Motor neuron (in vitro differentiated cells): ENCODE measurements around the gene IQGAP2. TPM values are rescaled to one million over a fixed set of nuclear protein-coding genes. Genes with fewer than 3 reads are reported as not detected.
"Not testable (repeated sequence)": the region's sequence is repeated elsewhere in the genome, so short reads cannot be mapped to it uniquely, and the experiment has no call there.

Experiments
- ATAC-seq, 8 experiments: fragments of 200-7000 bp; cut with Tn5 transposase; replicated peaks in 6 of 8; 2 replicates each; pipeline ENCODE4 v1.8.0; 2021; ENCODE audit warnings: mild to moderate bottlenecking in 8 of 8, moderate library complexity in 8 of 8
- H3K27ac ChIP-seq, 2 donors: fragments of 250-450 bp; sonication (Bioruptor Pico); 2 replicates each; pipeline ENCODE4 v1.9.0; 2021; ENCODE audit warnings: antibody characterized with exemption in 2 of 2, mild to moderate bottlenecking in 2 of 2, moderate library complexity in 1 of 2
- H3K4me1 ChIP-seq, 2 donors: fragments of 250-450 bp; sonication (Bioruptor Pico); replicated peaks in 1 of 2; 2 replicates each; pipeline ENCODE4 v1.6.1; 2021; ENCODE audit warnings: antibody characterized with exemption in 2 of 2, mild to moderate bottlenecking in 2 of 2, moderate library complexity in 1 of 2
- H3K4me3 ChIP-seq, 5 donors: fragments of 250-450 bp; sonication (Bioruptor Pico); 2 replicates each; pipeline ENCODE4 v1.9.0; 2021; ENCODE audit warnings: antibody characterized with exemption in 5 of 5, mild to moderate bottlenecking in 5 of 5, moderate library complexity in 4 of 5
- WGBS, 10 experiments: fragments of 450-650 bp; shearing (Covaris generic); methylation state at CpG; one replicate each; pipeline ENCODE4 v1.0.0; 2022; 5-methylcytosine and 5-hydroxymethylcytosine counted together
- in situ Hi-C, 9 experiments: fragments of 400-800 bp; cut with MboI; loops; one replicate each; pipeline ENCODE4 v1.15.0; 2021; ENCODE audit warnings: low sequenced_read_pairs in 9 of 9, low pct_unique_long_range_greater_than_20kb in 2 of 9; ENCODE audit not compliant: unreplicated experiment in 9 of 9
- total RNA-seq, 8 experiments: library from RNA; unstranded; fragments of 300-600 nt; gene quantifications; 2 replicates each; pipeline versions ENCODE4 v1.2.3 to v1.2.4, GENCODE V29; 2022

Gene IQGAP2
- total RNA-seq, 8 experiments from 2014 or later, result 6.3 to 74.8 (median 14.2) TPM

DNA sequence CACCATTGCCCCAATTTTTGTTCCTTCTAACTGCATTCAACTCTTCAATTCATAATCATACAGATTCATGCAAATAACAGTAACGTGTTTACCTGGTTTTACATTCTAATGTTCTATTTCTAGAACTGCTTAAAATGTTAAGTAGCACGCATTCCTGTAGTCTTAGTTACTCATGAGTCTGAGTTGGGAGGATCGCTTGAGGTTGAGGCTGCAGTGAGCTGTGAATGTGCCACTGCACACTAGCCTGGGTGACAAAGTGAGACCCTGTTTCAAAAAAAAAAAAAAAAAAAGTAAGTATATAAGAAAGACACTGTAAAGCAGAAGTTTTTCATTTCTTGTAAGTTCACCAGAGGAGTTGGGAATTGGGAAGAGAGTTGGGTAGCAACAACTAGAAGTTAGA lies 114.2 kb downstream of the IQGAP2 start:
- 0 to 100% (median 85%) methylated on average over 1 to 3 of the region's 3 CpGs for WGBS, 10 experiments
- in situ Hi-C loops, result no loop called here
- no peak for ATAC-seq
- H3K4me1 ChIP-seq, result peaks cover 8 to 17% of the 10 kb centered on the region in 2 donors
- H3K27ac ChIP-seq, result no peak overlapping the region
- no peak overlapping the region for H3K4me3 ChIP-seq

DNA sequence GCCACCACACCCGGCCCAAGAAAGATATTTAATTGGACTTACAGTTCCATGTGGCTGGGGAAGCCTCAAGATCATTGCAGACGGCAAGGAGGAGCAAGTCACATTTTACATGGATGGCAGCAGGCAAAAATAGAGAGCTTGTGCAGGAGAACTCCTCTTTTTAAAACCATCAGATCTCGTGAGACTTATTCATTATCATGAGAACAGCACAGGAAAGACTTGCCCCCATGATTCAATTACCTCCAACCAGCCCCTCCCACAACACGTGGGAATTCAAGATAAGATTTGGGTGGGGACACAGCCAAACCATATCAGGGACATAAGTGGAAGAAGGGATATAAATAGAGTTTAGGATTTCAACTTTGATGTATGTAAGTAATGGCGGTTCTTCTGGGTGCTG lies 115.2 kb downstream of the IQGAP2 start:
- in situ Hi-C loops, H3K4me3 ChIP-seq, H3K27ac ChIP-seq, ATAC-seq: not testable (repeated sequence)
- peaks cover 8 to 17% of the 10 kb centered on the region in 2 donors for H3K4me1 ChIP-seq
- 57 to 100% (median 83%) methylated on average over 1 to 5 of the region's 5 CpGs; no CpG with 5 or more reads in 2 of the 10 experiments for WGBS, 10 experiments

DNA sequence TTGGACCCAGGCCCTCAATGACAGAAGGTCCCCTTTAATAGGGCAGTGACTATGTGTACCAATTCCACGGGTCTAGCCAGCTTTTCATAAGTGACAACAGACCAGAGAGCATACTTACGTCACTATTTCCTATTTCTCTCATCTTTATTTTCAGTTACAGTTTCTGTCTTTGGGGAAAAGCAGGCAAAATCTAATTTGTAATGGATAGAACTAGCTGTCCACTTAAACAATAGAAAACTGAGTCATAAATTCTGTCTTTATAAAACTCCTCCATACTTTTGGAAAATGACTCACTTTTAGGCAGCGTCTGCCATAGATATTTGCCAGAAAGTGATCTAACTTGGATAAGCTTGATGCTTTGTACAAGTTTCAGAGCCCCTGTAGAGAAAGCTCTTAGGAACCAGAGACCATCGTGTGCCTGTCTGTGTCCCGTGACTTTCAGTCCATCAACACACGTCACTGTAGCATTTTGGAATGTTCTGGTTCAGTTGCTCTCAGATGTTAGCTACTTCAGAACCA lies 118.2 kb downstream of the IQGAP2 start:
- WGBS, 10 experiments, result 0 to 89% (median 70%) methylated on average over 1 to 6 of the region's 6 CpGs
- Histone ChIP-seq H3K4me3 (no peak overlapping the region), H3K27ac (no peak overlapping the region), H3K4me1 (peaks cover 14% of the 10 kb centered on the region in 2 donors)
- in situ Hi-C loops, result no loop called here
- ATAC-seq, result peak in 2 of 8 experiments; percentile 54 to 81

DNA sequence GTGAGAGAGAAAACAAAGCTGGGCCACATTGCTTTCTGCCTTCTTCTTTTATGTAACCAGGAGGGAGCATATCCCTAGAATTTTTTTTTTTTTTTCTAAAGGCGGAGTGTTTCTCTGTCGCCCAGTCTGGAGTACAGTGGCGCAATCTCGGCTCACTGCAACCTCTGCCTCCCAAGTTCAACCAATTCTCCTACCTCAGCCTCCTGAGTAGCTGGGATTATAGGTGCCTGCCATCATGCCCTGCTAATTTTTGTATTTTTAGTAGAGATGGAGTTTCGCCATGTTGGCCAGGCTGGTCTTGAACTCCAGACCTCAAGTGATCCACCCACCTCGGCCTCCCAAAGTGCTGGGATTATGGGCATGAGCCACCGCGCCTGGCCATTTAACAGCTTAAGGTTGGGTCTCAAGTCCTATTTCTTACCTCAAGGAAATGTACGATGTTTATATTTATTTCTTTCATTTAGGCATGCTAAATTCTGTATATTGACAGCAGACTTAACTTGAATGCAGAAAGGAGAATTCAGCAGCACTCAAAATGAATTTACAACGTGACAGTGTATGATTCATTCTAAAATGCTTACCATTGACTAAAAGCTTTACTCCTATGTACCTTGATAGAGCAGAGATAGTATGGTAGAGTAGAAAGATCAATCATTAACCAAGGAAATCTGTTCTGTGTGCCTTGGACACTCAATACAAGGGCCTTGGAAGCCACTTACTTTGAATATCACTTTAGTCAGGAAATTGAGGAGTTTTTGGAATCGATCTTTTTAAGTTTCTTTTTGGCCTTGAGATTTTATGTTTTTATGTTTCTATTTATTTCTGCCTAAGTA lies 119.2 kb downstream of the IQGAP2 start:
- peaks cover 14% of the 10 kb centered on the region in 2 donors for H3K4me1 ChIP-seq
- no peak for ATAC-seq
- WGBS, 10 experiments, result 25 to 92% (median 73%) methylated on average over 1 to 11 of the region's 11 CpGs

DNA sequence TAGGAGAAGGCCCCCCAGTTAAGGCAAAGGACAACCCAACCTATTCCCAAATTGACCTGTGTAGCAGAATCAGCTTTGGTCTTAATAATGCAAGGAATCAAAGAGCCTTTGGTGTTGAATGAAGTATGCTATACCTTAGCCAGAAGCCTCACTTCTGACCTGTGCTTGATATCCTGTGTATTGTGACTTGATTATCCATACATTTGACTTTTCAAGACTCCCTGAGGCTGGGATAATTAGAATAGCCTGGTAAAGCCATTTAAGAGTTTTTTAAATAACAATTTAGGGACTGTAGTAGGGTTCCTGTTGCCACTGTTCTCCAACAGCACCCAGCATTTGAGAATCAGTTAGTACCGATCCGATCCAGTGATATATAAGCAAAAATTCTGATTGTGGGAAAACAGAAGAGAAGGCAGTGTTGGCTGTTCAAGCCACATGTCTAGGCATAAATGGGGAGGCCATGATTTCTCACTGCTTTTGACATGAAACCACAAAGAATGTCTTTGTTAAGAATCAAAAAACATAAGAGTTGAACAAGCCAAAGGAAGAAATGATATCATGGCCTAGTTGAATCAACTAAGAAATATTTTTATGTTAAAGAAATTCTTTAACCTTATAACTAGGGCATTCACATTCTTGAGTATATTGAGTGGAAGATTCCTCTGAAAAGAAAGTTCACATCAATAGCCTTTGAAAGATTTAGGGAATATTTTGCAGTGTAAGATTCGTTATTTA lies 121.2 kb downstream of the IQGAP2 start:
- Histone ChIP-seq H3K27ac (no peak overlapping the region), H3K4me3 (no peak overlapping the region), H3K4me1 (peaks cover 14% of the 10 kb centered on the region in 2 donors)
- WGBS, 10 experiments, result 14 to 100% (median 58%) methylated on average over 1 to 3 of the region's 3 CpGs
- in situ Hi-C loops, result no loop called here
- no peak for ATAC-seq

More for the DNA sequence above, 119.2 kb downstream of the IQGAP2 start:
- in situ Hi-C loops, result no loop called here
- no peak overlapping the region for H3K4me3 ChIP-seq
- H3K27ac ChIP-seq, result no peak overlapping the region

DNA sequence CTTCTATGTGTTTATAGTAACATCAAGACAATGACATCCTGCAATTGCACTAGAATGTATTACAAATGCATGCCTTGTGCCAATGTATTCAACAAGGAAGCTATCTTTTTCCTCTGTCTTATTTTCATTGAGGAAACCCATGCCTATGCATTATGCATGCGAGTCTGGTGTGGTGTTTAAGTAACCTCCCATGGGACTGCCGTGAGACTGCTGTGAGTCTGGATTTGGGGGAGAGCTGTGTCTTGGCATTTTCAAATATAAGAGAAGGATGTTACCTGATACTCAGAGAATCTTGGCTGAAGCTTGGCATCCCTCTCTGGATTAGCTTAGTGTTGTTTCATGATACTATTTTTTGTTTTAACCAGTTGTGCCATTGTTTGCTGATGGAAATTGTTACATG lies 121.8 kb downstream of the IQGAP2 start:
- H3K27ac ChIP-seq, result no peak overlapping the region
- in situ Hi-C loops, result no loop called here
- peak; percentile 53 to 88 (median 78) for ATAC-seq
- 0 to 33% (median 9%) methylated on average over 1 to 2 of the region's 2 CpGs; no CpG with 5 or more reads in 4 of the 10 experiments for WGBS, 10 experiments
- H3K4me3 ChIP-seq, result no peak overlapping the region
- peaks cover 14 to 15% of the 10 kb centered on the region in 2 donors for H3K4me1 ChIP-seq

DNA sequence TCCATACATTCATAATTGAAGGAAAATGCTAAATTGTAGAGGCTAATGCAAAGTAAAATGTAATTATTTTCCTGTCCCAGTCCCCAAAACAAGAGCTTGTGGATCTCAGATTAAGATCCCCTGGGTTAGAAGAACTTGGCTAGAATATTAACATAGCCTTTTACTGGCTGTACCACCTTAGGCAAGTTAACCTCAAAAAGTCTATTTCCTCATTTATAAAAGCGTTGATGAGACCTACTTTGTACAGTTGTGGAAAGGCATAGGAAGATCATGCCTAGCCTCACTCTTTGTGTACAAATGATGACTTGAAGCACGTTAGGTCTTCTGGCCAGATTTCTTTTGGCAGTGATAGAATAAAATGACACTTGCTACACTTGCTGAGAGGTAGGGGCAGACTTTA lies 122.9 kb downstream of the IQGAP2 start:
- 5 to 100% (median 92%) methylated on average over 1 to 2 of the region's 2 CpGs; no CpG with 5 or more reads in 1 of the 10 experiments for WGBS, 10 experiments
- Histone ChIP-seq H3K4me3 (no peak overlapping the region), H3K4me1 (peaks cover 14 to 17% of the 10 kb centered on the region in 2 donors), H3K27ac (no peak overlapping the region)
- in situ Hi-C loops, result no loop called here
- no peak for ATAC-seq

DNA sequence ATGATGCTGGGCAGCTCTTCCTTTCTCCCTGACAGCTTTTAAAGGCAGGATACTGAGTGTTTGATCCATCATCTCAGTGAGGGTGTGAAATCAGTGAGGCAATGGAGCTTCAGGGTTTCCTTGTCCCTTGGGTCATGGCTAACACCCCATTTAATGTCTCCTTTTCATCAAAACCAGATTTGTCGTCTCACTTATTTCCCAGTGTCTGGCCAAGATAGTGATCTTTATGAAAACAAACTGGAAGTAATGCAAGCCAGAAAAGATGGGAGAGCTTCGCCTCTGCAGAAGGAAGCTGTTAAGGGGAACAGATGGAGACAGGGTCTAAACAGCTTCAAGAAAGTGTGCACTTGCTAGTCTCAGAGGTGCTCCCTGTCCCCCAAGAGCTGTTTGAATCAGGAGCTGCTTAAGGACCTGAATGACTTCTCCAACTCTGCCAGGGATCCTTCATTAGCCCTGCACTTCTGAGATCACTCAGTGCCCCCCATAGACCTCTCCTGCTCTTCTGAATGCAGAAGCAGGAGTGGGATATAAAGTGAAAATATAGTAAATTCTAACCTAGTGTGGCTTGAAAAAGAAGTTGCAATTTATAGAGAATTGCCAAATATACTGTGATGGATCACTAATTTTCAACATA lies 124.0 kb downstream of the IQGAP2 start:
- peaks cover 14 to 17% of the 10 kb centered on the region in 2 donors for H3K4me1 ChIP-seq

DNA sequence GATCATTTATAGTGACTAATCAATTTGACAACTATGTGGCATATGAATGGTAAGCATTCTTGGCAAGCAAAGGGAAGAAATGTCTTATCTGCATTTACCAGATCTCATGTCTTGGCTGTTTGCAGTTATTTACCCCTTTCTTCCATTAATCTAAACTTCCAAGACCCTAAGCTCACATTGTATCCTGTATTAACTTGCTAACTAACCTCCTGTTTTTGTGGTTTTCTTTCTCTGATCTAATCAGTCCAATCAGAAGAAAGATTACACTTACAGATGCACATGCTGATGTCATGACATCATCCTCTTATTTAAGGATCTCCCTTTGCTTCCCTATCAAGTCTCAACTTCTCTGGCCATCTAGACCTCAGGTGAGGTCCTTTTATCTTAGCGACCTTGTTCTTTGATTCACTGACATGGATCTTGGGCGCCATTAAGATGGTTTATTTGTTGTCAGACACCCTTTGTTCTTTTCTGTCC lies 124.6 kb downstream of the IQGAP2 start:
- no peak for ATAC-seq
- Histone ChIP-seq H3K27ac (no peak overlapping the region), H3K4me3 (no peak overlapping the region), H3K4me1 (peaks cover 14 to 17% of the 10 kb centered on the region in 2 donors)
- in situ Hi-C loops, result no loop called here
- 30 to 100% (median 80%) methylated on average over 1 to 2 of the region's 2 CpGs; no CpG with 5 or more reads in 1 of the 10 experiments for WGBS, 10 experiments

More for the DNA sequence above, 124.0 kb downstream of the IQGAP2 start:
- in situ Hi-C loops, result no loop called here
- no peak overlapping the region for H3K4me3 ChIP-seq
- H3K27ac ChIP-seq, result no peak overlapping the region
- no peak for ATAC-seq
- WGBS, 10 experiments, result 17 to 100% (median 80%) methylated on average over 1 to 2 of the region's 2 CpGs; no CpG with 5 or more reads in 3 of the 10 experiments

DNA sequence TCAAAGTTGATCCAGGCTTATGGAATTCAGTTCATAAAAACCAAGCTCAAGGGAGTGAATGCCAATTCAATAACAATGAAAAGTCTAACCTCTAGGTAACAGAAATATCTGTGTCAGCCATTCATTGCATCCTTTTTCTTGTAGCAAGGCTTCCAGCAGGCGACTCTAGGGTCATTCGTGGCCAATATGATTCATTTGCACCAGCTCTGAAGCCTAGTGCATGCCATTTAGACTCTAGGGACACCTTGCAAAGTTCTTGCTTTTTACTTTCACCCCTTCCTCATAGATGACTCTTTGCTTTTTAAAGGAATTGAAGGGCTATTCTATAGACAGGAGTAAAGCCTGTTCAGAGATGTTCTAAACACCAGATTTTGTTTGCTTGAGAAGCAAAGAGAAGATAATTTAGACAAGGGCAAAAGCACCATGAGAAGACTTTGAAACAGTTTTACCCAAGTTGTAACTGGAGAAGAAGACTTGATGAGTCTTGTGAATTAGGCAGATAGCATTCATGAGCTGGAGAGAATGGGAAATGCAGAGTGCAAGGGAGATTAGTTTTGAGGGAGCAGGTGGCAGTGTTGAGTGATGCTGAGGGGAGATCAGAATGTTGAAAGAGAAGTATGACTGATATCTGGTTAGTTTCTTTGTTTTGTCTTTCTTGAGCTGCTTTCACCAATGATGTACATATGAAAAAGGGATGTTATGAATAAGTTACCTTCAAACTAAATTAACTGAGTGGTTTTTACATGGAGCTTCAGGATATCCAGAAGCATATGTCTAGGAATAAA lies 125.7 kb downstream of the IQGAP2 start:
- H3K4me1 ChIP-seq, result peaks cover 14 to 17% of the 10 kb centered on the region in 2 donors
- WGBS, 10 experiments, result 59 to 100% (median 76%) methylated on average over 2 of the region's 2 CpGs; no CpG with 5 or more reads in 7 of the 10 experiments
- no peak for ATAC-seq
- no peak overlapping the region for H3K27ac ChIP-seq
- no peak overlapping the region for H3K4me3 ChIP-seq
- in situ Hi-C loops, result no loop called here

DNA sequence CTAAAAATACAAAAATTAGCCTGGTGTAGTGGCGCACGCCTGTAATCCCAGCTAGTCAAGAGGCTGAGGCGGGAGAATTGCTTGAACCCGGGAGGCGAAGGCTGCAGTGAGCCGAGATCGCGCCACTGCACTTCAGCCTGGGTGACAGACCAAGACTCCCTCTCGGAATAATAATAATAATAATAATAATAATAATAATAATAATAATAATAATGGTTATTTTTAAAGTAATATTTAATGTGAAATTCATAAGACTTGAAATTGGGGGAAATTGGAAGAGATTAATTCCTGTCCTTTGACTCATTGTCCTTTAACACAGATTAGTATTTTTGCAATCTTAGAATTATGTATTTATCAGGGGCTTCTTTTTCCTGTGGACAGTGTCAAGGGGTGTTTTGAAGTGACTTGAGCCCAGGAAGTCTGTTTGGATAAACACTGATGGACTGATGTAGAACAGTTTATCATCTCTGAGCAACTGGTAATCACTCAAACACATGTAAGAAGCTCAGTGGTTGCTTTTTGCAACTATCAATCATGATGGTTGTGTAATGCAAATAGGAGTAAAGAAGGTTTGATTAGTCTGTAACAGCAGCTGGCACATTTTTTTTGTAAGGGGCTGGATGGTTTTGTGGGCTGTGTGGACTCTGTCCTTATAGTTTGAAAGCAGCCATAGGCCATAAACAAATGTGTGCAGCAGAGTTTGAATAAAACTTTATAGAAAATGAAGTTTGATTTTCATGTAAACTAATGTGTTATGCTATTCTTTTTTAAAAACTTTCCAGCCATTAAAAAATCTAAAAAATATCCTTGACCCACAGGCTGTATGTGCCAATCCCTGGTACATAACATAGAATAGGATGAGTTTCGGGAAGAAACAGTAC lies 126.6 kb downstream of the IQGAP2 start:
- in situ Hi-C loops, result no loop called here
- WGBS, 10 experiments, result 50 to 100% (median 88%) methylated on average over 1 to 7 of the region's 10 CpGs; no CpG with 5 or more reads in 2 of the 10 experiments
- Histone ChIP-seq H3K4me3 (no peak overlapping the region), H3K27ac (no peak overlapping the region), H3K4me1 (peaks cover 6 to 11% of the 10 kb centered on the region in 2 donors)
- no peak for ATAC-seq
